ENCODE data around the gene QPCT.

GRCh38 chr2:37348155-37348554 lies 3.7 kb downstream of the QPCT start:
- no peak for TF ChIP-seq CTCF (conservative IDR thresholded peaks at IDR 0.05)
- TF ChIP-seq ZFX (IDR thresholded peaks at IDR 0.05) = no peak

All from C4-2B (cell line).